NT2/D1 (cell line): ENCODE data around the gene NIPAL3.

Source experiments
- DNase-seq: peaks from one replicate; pipeline ENCODE4 v3.0.0-alpha.2; 2011; ENCODE audit warnings: low read depth, low spot score
- H3K27me3 ChIP-seq: 2 replicates; pipeline ENCODE4 v1.6.0; 2011; ENCODE audit warnings: mild to moderate bottlenecking; ENCODE audit not compliant: insufficient read length, insufficient read depth
- H3K36me3 ChIP-seq: 2 replicates; pipeline ENCODE4 v1.6.1; 2011; ENCODE audit warnings: mild to moderate bottlenecking, low read length, mixed read lengths; ENCODE audit not compliant: insufficient read depth, insufficient read length
- H3K4me1 ChIP-seq: 2 replicates; pipeline ENCODE4 v1.5.1; 2011; ENCODE audit not compliant: insufficient read depth, insufficient read length
- H3K4me3 ChIP-seq: 2 replicates; pipeline ENCODE4 v1.5.1; 2011; ENCODE audit warnings: low read depth; ENCODE audit not compliant: insufficient read length
- H3K9ac ChIP-seq: 2 replicates; pipeline ENCODE4 v1.6.0; 2011; ENCODE audit warnings: low read depth; ENCODE audit not compliant: insufficient read length
- H3K9me3 ChIP-seq: 2 replicates; pipeline ENCODE4 v1.5.1; 2011; ENCODE audit warnings: mild to moderate bottlenecking, low read length; ENCODE audit not compliant: insufficient read depth
- SUZ12 ChIP-seq: IDR thresholded peaks from 2 replicates; pipeline ENCODE4 v1.6.1; 2011; ENCODE audit not compliant: insufficient read length, insufficient read depth; ENCODE audit errors: extremely low read depth
- YY1 ChIP-seq: IDR thresholded peaks from 2 replicates; pipeline ENCODE4 v1.6.1; 2011; ENCODE audit not compliant: insufficient read length, insufficient read depth
- ZNF274 ChIP-seq: IDR thresholded peaks from 2 replicates; pipeline ENCODE4 v1.6.1; 2011; ENCODE audit warnings: mild to moderate bottlenecking, low read depth, low read length

Gene NIPAL3

DNA sequence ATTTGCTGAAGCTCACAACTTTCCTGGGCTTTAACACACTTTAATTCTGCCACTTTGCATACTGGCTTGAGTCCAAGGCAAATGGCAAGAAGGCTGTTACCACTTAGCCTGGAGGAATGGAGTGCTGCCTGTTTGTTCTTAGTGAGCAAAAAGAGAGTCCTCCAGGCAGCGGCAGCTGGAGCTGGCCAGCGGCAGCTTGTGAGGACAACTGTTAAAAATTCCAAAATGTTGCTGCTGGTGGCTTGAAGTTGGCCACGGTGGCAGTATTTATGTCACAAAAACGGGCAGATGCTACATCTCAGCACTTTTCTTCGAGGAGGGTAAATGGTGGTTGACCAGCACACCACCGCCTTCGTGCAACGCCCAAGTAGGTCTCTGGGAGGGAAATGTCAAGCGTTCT lies 29.4 kb upstream of the NIPAL3 start:
- H3K36me3 ChIP-seq: peaks cover 44% of the 10 kb centered on the region
- no peak for TF ChIP-seq YY1
- no peak for TF ChIP-seq SUZ12
- TF ChIP-seq ZNF274: no peak
- no peaks in the 10 kb centered on the region for H3K27me3 ChIP-seq
- H3K4me3 ChIP-seq: no peak overlapping the region
- H3K9ac ChIP-seq: no peak overlapping the region
- H3K4me1 ChIP-seq: no peaks in the 10 kb centered on the region
- peaks cover 15% of the 10 kb centered on the region; the same call in 1 of the 2 replicates for H3K9me3 ChIP-seq
- no peak for DNase-seq

DNA sequence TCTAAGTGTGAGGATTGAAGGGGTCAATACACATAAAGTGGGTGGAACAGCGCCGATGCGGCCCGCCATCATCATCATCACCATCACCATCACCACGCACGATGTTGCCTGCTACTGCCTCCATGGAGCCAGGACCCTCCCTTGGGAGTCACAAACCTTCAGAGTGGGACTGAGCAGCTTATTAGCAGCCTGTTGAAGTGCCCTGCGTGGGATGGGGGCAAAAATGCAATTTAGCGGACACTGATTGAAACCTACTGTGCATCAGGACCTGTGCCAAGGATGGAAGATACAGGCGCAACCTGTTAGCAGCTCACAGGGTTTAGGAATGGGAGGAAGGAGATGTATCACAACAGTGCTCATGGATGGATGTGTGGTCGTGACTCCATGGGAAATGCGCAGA lies 28.7 kb upstream of the NIPAL3 start:
- Histone ChIP-seq H3K4me1 (peaks cover 2% of the 10 kb centered on the region), H3K27me3 (no peaks in the 10 kb centered on the region), H3K4me3 (no peak overlapping the region), H3K9ac (no peak overlapping the region), H3K36me3 (peaks cover 40% of the 10 kb centered on the region), H3K9me3 (peaks cover 15% of the 10 kb centered on the region; the same call in 1 of the 2 replicates)
- TF ChIP-seq ZNF274: no peak
- TF ChIP-seq SUZ12: no peak
- no peak for TF ChIP-seq YY1
- DNase-seq: no peak

DNA sequence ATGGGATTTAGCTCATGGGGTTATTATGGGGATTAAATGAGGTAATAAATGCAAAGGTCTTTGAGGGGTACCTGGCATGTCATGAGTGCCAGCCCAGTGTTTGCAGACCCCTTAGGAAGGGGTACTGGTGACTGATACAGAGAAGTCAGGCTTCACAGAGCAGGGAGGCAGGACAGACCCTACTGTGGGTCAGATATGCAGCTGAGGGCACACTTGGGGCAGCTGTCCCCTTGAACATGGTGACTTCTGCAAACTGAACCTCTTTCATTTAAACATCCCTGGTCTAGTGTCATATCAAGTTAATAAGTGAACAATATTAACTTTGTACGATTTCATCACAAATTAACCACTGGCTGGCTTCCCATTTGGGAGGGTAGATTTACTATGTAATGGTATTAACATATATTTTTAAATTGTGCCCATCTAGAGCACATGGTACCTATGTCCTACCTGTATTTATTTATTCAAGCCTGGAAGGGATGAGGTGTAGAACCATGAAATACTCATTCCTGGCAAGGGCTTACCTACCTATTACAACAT lies 27.9 kb upstream of the NIPAL3 start:
- no peak for DNase-seq
- Histone ChIP-seq H3K27me3 (no peaks in the 10 kb centered on the region), H3K9ac (no peak overlapping the region), H3K4me1 (peaks cover 9% of the 10 kb centered on the region), H3K4me3 (no peak overlapping the region), H3K9me3 (peaks cover 15% of the 10 kb centered on the region; the same call in 1 of the 2 replicates), H3K36me3 (peaks cover 34% of the 10 kb centered on the region)
- TF ChIP-seq YY1 (no peak), SUZ12 (no peak), ZNF274 (no peak)

DNA sequence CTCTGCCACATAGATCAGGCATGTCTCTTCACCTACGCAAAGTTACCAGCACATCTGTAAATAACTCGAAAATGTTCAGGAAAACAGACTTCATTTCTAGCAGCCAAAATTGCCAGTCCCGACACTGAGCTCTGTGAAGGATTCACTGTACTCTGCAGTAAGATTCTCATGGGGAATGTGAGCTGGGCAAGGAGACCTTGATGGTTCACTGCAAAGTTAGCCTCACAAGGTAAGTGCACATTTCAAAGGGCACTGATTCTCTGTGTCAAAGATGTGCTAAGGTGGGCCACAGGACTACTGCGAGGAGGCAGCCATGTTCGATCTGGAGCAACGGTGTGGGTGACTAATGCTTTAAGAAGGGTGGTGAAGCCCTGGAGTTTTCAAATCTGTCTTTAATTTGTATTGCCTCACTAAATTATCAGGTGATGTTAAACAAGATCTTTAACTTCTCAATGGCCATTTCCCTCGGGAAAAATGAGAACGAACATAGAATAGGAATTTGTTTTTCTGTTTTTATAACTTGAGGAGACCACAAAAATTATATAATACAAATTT lies 27.2 kb upstream of the NIPAL3 start:
- H3K9ac ChIP-seq: no peak overlapping the region
- peaks cover 32% of the 10 kb centered on the region for H3K36me3 ChIP-seq
- no peaks in the 10 kb centered on the region for H3K27me3 ChIP-seq
- H3K4me1 ChIP-seq: peaks cover 9% of the 10 kb centered on the region
- H3K9me3 ChIP-seq: peaks cover 15% of the 10 kb centered on the region; the same call in 1 of the 2 replicates
- DNase-seq: no peak
- H3K4me3 ChIP-seq: no peak overlapping the region
- TF ChIP-seq ZNF274 (no peak), SUZ12 (no peak), YY1 (no peak)

DNA sequence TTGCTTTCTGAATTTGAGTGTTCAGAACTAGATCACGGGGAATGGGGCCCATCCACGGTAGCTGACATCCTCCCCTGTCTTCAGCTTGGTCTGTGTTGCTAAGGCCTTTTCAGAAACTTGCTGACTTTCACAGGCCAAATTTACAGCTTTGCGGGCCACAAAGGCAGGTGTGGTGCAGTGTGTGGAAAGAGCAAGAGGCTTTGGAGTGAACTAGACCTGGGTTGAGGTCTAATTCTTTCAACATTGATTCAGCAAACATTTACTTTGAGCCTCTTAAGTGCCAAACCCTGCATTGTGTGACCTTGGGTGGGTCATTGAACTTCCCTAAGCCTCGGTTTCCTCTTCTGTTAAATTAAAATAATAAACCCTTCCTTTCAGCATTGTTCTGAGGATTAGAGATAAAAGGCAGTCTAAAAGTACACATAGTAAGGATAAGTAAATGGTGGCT lies 26.3 kb upstream of the NIPAL3 start:
- no peak for TF ChIP-seq SUZ12
- TF ChIP-seq YY1: no peak
- no peak for TF ChIP-seq ZNF274
- DNase-seq: no peak
- H3K36me3 ChIP-seq: peaks cover 29% of the 10 kb centered on the region
- H3K9ac ChIP-seq: no peak overlapping the region
- H3K9me3 ChIP-seq: peaks cover 15% of the 10 kb centered on the region; the same call in 1 of the 2 replicates
- peaks cover 9% of the 10 kb centered on the region for H3K4me1 ChIP-seq
- H3K4me3 ChIP-seq: no peak overlapping the region
- H3K27me3 ChIP-seq: no peaks in the 10 kb centered on the region

DNA sequence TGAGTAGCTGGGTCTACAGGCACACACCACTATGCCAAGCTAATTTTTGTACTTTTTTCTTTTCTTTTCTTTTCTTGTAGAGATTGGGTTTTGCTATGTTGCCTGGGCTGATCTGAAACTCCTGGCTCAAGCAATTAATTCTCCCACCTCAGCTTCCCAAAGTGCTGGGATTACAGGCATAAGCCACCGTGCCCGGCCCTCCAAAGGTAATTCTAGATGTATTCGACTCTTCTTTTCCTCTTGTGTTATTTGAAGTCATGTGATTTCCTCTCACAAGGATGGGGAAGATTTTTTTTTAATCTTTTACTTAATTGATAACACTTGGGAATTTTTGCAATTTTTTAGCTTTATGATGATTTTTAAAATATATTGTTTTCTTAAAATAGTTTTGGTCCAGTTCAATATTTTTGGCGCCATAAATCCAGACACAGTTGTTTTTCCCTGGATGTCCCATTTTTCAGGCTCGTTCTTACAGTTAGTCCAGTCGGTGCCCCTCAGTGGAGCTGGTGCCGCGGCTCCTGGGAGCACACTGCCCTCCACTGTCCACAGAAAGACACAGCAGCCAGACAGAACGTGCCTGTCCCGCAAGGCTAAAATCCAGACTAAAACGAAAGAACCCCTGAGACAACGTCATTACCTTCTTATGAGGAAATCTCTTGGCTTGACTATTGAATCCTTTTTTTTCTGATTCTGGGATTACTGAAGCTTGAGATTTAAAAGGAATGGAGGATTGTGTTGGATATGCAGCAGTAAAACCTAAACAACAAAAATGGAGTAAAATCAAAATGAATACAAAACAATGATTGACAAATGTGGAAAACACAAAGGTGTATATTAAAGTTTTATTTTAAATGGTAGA lies 24.4 kb upstream of the NIPAL3 start:
- peak; percentile 87 for DNase-seq
- Histone ChIP-seq H3K4me1 (peaks cover 9% of the 10 kb centered on the region), H3K9ac (no peak overlapping the region), H3K36me3 (peaks cover 29% of the 10 kb centered on the region), H3K4me3 (no peak overlapping the region), H3K27me3 (no peaks in the 10 kb centered on the region), H3K9me3 (peaks cover 14% of the 10 kb centered on the region; the same call in 1 of the 2 replicates)
- no peak for TF ChIP-seq SUZ12
- TF ChIP-seq YY1: no peak
- no peak for TF ChIP-seq ZNF274
